Aorta (tissue), 5 donors: ENCODE results near the gene PDCD4. TPM values are rescaled to one million over a fixed set of nuclear protein-coding genes. Genes with fewer than 3 reads are reported as not detected.

Source experiments
- ATAC-seq: fragments of 200-7000 bp; cut with Tn5 transposase; one replicate; pipeline ENCODE4 v1.9.1; 2022; ENCODE audit warnings: moderate library complexity; ENCODE audit not compliant: low FRiP score
- DNase-seq, 2 donors: peaks; one replicate each; pipeline ENCODE4 v3.0.0-alpha.2; 2020
- H3K27ac ChIP-seq, 2 donors: one replicate each; pipeline ENCODE4 v1.5.1; 2013; ENCODE audit warnings: low read length in 2 of 2, mild to moderate bottlenecking in 2 of 2, moderate library complexity in 2 of 2, control low read depth in 1 of 2, inconsistent platforms in 1 of 2, low read depth in 1 of 2
- H3K27me3 ChIP-seq, 2 donors: one replicate each; pipeline ENCODE4 v1.6.1; 2013; ENCODE audit warnings: control low read depth in 1 of 2, low read length in 1 of 2, mild to moderate bottlenecking in 1 of 2, moderate library complexity in 1 of 2; ENCODE audit not compliant: insufficient read depth in 2 of 2, control insufficient read depth in 1 of 2
- H3K36me3 ChIP-seq, 2 donors: one replicate each; pipeline ENCODE4 v1.6.1; 2013; ENCODE audit warnings: control low read depth in 1 of 2, low read length in 1 of 2, mild to moderate bottlenecking in 1 of 2; ENCODE audit not compliant: insufficient read depth in 2 of 2, control insufficient read depth in 1 of 2
- H3K4me1 ChIP-seq, 2 donors: one replicate each; pipeline ENCODE4 v1.6.1; 2013; ENCODE audit warnings: low read length in 2 of 2, control low read depth in 1 of 2, mild to moderate bottlenecking in 1 of 2, moderate library complexity in 1 of 2; ENCODE audit not compliant: insufficient read depth in 2 of 2, control insufficient read depth in 1 of 2
- H3K4me3 ChIP-seq, 2 donors: one replicate each; pipeline ENCODE4 v1.5.1; 2013; ENCODE audit warnings: low read length in 2 of 2, control low read depth in 1 of 2, mild to moderate bottlenecking in 1 of 2
- H3K9me3 ChIP-seq: one replicate; pipeline ENCODE4 v1.6.1; 2013; ENCODE audit warnings: mild to moderate bottlenecking, low read length; ENCODE audit not compliant: control insufficient read depth
- WGBS, 2 donors: extraction: QIAGEN DNeasy Blood & Tissue Kit; methylation state at CpG; one replicate each; pipeline ENCODE4 v1.1.7; 2013; 5-methylcytosine and 5-hydroxymethylcytosine counted together
- intact Hi-C, 2 donors: fragments of 100-400 bp; cut with DNase I; formaldehyde crosslinking; loops; one replicate each; pipeline versions ENCODE4 v1.14.2 to v1.15.0; 2022
- polyA plus RNA-seq, 2 donors: library from polyadenylated mRNA; stranded (reverse); fragments of 200-250 nt; gene quantifications; one replicate each; pipeline ENCODE4 v1.2.3, GENCODE V29; 2013
- total RNA-seq, 2 donors: library from RNA; stranded (reverse); fragmentation: NEBNext Ultra II Directional; extraction: Animal tissue kit (Norgen Biotek cat#: 25700); gene quantifications; one replicate each; pipeline ENCODE4 v1.2.1, GENCODE V29; 2021
- donor health status: healthy with polysubstance abuse.
- donor health status: Bipolar disorder and iron deficiency.
- donor health status: DM: no; HTN: no; CAD: no.
- donor health status: DM: no; HTN: no; CAD: no.
- donor health status: DM: yes; HTN: yes; CAD: no.

The PDCD4 gene
- total and polyA plus RNA-seq, 4 donors, result 46.6 to 124 (median 78.6) TPM

GRCh38 chr10:110923856-110924493, 52.2 kb downstream of the PDCD4 start:
- H3K9me3 ChIP-seq, result no peaks in the 10 kb centered on the region
- 21 to 22% methylated on average over 2 of the region's 2 CpGs for WGBS, 2 donors
- ATAC-seq, result no peak
- no peak overlapping the region for H3K27ac ChIP-seq
- no peaks in the 10 kb centered on the region for H3K27me3 ChIP-seq
- intact Hi-C loops, result no loop called here
- no peaks in the 10 kb centered on the region for H3K36me3 ChIP-seq
- DNase-seq, result no peak
- peaks cover 0 to 2% of the 10 kb centered on the region in 2 donors for H3K4me1 ChIP-seq
- H3K4me3 ChIP-seq, result no peak overlapping the region

DNA sequence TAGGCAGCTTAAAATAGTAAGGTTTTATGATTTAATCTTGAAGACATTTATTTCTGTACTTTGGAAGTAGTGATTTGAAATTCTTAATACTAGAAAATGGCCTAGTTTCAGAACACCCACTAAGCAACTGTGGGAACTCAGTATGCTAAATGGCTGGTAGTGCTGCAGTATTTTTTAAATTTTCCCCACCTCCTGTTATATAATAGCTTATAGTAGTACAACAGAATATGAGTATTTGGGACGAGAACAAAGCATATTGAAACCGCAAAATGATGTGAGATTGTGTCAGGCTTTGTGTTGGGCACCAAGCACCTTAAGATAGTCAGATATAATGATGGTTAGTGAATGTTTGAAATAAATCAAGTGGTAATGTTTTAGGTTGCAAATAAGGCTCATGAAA, 55.7 kb downstream of the PDCD4 start:
- Histone ChIP-seq H3K27ac (no peak overlapping the region), H3K4me1 (no peaks in the 10 kb centered on the region), H3K4me3 (no peak overlapping the region), H3K27me3 (no peaks in the 10 kb centered on the region), H3K36me3 (no peaks in the 10 kb centered on the region), H3K9me3 (no peaks in the 10 kb centered on the region)
- 92 to 98% methylated on average over 2 of the region's 2 CpGs for WGBS, 2 donors
- ATAC-seq, result no peak
- no peak for DNase-seq
- intact Hi-C loops, result no loop called here

DNA sequence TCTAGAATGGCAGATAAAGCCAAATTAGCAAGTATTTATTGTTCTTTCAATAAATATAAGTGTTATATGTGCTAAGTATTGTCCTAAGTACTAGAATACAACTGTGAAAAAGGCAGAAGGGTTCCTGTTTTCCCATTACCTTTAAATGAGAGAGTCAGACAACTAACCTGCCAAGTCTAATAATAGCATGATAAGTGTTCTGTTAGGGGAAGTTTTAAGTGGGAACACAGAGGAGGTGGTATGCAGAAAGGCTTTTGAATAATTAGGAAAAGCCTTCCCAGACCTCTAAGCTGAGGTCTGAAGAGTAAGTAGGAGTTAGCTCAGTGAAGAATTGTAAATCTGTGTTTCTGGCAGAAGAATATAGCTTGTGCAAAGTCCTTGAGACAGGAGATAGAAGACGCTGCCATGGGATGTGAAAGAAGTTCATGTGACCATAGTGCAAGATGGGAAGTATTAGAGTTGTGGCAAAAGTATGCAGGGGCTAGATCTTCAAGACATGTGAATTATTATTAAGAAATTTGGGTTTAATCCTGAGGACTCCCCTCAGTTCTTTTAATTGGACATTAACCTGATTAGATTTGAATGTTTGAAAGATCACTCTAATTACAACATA, 60.1 kb downstream of the PDCD4 start:
- Histone ChIP-seq H3K27me3 (no peaks in the 10 kb centered on the region), H3K4me1 (no peaks in the 10 kb centered on the region), H3K9me3 (no peaks in the 10 kb centered on the region), H3K27ac (no peak overlapping the region), H3K36me3 (no peaks in the 10 kb centered on the region), H3K4me3 (no peak overlapping the region)
- 54 to 61% methylated on average over 1 of the region's 1 CpG for WGBS, 2 donors
- DNase-seq (no peak), ATAC-seq (no peak)
- intact Hi-C loops, result no loop called here

GRCh38 chr10:110932505-110933180, 60.9 kb downstream of the PDCD4 start:
- Histone ChIP-seq H3K4me1 (no peaks in the 10 kb centered on the region), H3K27ac (no peak overlapping the region), H3K27me3 (no peaks in the 10 kb centered on the region), H3K36me3 (no peaks in the 10 kb centered on the region), H3K9me3 (no peaks in the 10 kb centered on the region), H3K4me3 (no peak overlapping the region)
- DNase-seq (no peak), ATAC-seq (no peak)
- WGBS, 2 donors, result 70 to 73% methylated on average over 1 of the region's 1 CpG
- intact Hi-C loops, result no loop called here

GRCh38 chr10:110936757-110937156, 65.0 kb downstream of the PDCD4 start:
- no peak overlapping the region for H3K4me3 ChIP-seq
- intact Hi-C loops, result no loop called here
- H3K36me3 ChIP-seq, result no peaks in the 10 kb centered on the region
- no peak overlapping the region for H3K27ac ChIP-seq
- no peaks in the 10 kb centered on the region for H3K27me3 ChIP-seq
- 97% methylated on average over 18 of the region's 18 CpGs for WGBS, 2 donors
- no peaks in the 10 kb centered on the region for H3K9me3 ChIP-seq
- no peaks in the 10 kb centered on the region for H3K4me1 ChIP-seq
- ATAC-seq (no peak), DNase-seq (peak in 1 of 2 donors; percentile 70)

DNA sequence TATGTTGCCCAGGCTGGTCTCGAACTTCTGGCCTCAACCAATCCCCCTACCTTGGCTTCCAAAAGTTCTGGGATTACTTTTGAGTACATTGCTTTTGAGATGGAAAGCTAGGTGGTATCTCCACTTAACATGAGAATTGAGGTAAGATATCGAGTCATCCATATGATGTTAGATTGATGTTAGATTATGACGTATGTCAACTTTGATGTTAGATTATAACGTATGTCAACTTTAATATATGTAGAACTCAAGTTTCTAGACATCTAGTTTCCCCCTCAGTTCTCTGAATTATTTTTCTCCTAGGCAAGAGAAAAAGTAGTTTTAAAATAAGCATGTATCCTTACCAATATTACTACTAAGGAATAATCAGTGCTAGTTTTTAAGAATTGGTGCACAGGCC, 67.7 kb downstream of the PDCD4 start:
- DNase-seq (no peak), ATAC-seq (no peak)
- intact Hi-C loops, result no loop called here
- 95 to 96% methylated on average over 4 of the region's 4 CpGs for WGBS, 2 donors
- Histone ChIP-seq H3K4me3 (no peak overlapping the region), H3K27me3 (no peaks in the 10 kb centered on the region), H3K27ac (no peak overlapping the region), H3K4me1 (no peaks in the 10 kb centered on the region), H3K9me3 (no peaks in the 10 kb centered on the region), H3K36me3 (no peaks in the 10 kb centered on the region)

DNA sequence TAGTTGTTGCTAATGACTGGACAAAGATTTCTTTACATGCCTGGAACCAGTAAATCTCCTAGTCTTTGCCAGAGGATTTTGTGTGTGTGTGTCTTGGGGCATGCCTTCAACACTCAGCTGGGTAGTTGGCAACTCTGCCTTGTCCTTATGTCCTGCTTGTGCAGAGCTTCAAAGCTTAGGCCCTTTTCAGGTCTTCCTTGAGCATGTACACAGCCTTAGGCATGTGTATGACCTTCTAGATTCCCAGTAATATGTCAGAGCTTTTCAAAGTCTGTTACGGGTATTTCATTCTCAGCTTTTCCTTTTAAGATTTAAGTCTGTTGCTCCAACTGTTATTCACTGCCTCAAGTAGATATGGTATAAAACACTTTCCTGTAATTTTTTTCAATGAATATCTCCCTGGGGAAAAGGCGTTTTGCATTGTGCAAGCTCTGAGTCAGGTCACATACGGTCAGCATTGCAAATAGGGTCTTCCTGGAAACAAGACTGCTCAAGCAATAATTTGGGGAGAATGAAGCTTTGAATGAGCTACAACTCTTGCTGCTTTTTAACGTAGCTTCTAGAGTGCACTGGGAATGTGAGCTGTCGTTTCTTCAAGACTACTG, 73.2 kb downstream of the PDCD4 start:
- ATAC-seq (peak; percentile 15), DNase-seq (no peak)
- H3K9me3 ChIP-seq, result no peaks in the 10 kb centered on the region
- no peak overlapping the region for H3K27ac ChIP-seq
- H3K4me3 ChIP-seq, result no peak overlapping the region
- no peaks in the 10 kb centered on the region for H3K4me1 ChIP-seq
- no peaks in the 10 kb centered on the region for H3K27me3 ChIP-seq
- WGBS, 2 donors, result 64 to 65% methylated on average over 5 of the region's 5 CpGs
- no peaks in the 10 kb centered on the region for H3K36me3 ChIP-seq
- intact Hi-C loops, result no loop called here

DNA sequence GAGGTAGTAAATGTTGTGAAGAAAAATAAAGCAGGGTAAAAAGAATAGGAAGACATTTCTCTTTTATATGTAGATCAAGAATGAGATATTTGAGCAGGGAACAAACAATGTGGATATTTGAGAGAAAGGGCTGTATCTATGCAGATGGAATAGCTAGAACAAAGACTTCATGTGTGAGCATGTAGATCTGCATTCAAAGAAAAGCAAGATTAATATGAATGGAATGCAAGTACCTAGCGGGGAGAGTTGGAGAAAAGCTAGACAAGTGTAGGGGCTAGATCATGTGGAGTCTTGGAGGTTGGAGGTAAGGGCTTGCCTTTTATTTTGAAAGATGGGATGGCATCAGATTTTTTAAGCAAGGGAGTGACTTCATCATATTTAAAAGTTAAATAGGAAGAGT, 74.8 kb downstream of the PDCD4 start:
- Histone ChIP-seq H3K27ac (no peak overlapping the region), H3K27me3 (no peaks in the 10 kb centered on the region), H3K9me3 (no peaks in the 10 kb centered on the region), H3K4me3 (no peak overlapping the region), H3K36me3 (no peaks in the 10 kb centered on the region), H3K4me1 (no peaks in the 10 kb centered on the region)
- ATAC-seq, result no peak
- 70 to 88% methylated on average over 1 of the region's 1 CpG for WGBS, 2 donors
- no peak for DNase-seq
- intact Hi-C loops, result no loop called here
